RWPE1 (cell line): ENCODE measurements around the gene TBCD.

ENCODE experiments used
- CTCF ChIA-PET: fragments of 350-600 bp; sonication (Branson Sonifier 250); formaldehyde crosslinking; extraction: SDS; loops from one replicate; lab custom pipeline; 2021; lab: Yijun Ruan, JAX
- POLR2A ChIA-PET: fragments of 400-600 bp; formaldehyde crosslinking; extraction: SDS; loops from one replicate; lab custom pipeline; 2020; ENCODE audit warnings: antibody characterized with exemption; ENCODE audit not compliant: low non-redundant PET; lab: Yijun Ruan, JAX
- DNase-seq: peaks from one replicate; pipeline ENCODE4 v3.0.0; 2012; ENCODE audit warnings: low spot score
- H3K27ac ChIP-seq: fragments of 450-650 bp; 2 replicates; pipeline ENCODE4 v1.5.1; 2017
- TF ChIP-seq, protein P1 (sequence below): fragments of 450-650 bp; conservative IDR thresholded peaks from 2 replicates; pipeline ENCODE4 v1.5.1; 2017; ENCODE audit warnings: low read depth, mild to moderate bottlenecking

Gene TBCD

DNA sequence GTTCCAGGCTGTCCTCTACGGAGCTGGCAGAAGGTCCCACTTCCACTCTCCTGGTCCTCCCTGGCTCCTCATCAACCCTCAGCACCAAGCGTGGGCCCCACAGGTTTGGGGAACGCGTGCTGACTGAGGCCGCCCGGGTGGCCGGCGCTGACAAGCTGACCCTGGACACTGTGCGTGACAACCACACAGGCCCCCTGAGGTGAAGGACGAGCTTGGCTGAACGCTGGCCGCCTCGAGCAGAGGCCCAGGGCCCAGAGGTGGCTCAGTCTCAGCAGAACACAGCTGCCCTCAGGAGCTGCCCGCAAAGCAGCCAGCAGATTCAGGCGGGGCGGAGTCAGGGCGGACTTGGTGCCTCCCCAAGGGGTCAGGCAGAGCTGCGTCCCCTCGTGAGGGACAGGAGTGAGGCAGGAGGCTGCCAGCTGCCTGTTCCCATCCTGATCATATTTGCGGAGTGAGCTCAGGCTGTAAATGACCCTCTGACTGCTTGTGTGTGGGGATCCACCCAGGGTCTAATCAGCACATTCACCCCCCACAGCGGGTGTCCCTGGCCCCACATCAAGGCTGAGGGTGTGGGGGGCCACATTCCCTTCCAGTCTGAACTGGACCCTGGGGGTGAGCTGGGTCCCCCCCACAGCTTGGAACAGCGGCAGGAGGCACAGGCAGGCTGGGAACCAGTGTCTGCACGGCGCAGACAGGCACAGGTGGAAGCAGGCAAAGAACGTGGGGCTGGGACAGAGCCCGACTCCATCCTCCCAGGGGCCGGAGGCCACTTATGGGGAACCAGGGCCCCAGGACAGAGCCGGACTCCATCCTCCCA, 222.5 kb downstream of the TBCD start:
- CTCF ChIA-PET: interaction anchor here (0.7 kb wide), 1 partner anchor 164 kb away, joined by 3 read pairs; no protein-coding TSS in a partner anchor
- DNase-seq: no peak
- POLR2A ChIA-PET: no interaction called here
- TF ChIP-seq, protein P1, sequence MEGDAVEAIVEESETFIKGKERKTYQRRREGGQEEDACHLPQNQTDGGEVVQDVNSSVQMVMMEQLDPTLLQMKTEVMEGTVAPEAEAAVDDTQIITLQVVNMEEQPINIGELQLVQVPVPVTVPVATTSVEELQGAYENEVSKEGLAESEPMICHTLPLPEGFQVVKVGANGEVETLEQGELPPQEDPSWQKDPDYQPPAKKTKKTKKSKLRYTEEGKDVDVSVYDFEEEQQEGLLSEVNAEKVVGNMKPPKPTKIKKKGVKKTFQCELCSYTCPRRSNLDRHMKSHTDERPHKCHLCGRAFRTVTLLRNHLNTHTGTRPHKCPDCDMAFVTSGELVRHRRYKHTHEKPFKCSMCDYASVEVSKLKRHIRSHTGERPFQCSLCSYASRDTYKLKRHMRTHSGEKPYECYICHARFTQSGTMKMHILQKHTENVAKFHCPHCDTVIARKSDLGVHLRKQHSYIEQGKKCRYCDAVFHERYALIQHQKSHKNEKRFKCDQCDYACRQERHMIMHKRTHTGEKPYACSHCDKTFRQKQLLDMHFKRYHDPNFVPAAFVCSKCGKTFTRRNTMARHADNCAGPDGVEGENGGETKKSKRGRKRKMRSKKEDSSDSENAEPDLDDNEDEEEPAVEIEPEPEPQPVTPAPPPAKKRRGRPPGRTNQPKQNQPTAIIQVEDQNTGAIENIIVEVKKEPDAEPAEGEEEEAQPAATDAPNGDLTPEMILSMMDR: no peak
- H3K27ac ChIP-seq: no peak overlapping the region

DNA sequence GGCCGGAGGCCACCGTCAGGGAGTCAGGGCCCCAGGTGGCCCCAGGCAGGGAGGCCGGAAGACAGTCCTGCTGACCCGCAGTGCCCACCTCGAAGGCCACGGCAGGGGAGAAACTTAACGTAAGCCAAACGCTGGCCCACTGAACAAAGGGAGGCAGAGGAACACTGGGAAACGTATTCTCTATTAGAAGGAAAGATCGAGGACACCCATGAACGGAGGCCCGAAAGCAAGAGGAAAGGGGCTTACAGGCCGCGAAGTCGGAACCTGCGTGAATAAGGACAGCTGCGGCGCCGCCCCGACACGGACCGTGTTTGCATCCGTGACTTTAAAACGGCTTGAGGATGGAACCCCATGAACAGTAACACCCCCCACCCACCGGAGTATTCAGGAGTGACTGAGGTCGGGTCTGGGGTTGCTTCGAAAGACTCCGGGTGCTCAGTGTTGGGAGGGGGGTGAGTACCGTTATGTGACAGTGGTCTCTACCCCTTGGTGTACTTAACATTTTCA, 225.2 kb downstream of the TBCD start:
- no peak overlapping the region for H3K27ac ChIP-seq
- ChIA-PET CTCF (no interaction called here), POLR2A (no interaction called here)
- TF ChIP-seq, protein P1: no peak
- no peak for DNase-seq

DNA sequence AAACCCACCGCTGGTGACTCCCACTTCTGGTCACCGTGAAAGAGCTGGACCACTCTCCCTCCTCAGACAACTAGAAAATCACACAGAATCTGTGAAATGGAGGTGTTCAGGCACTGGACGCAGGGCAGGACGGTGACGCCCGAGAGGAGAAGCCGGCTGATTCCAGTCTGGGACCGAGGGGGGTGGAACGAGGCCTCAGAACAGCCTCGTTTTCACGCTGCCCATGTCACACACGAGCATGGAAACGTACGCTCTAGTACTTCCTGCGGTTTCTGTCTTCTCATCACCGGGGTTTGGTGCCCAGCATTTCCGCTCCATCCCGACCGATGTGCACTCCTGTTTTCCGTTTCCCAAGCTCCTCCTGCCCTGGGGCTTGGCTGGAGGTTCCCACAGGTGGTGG, 225.7 kb downstream of the TBCD start:
- no peak for DNase-seq
- ChIA-PET POLR2A (no interaction called here), CTCF (no interaction called here)
- TF ChIP-seq, protein P1: no peak
- H3K27ac ChIP-seq: no peak overlapping the region

DNA sequence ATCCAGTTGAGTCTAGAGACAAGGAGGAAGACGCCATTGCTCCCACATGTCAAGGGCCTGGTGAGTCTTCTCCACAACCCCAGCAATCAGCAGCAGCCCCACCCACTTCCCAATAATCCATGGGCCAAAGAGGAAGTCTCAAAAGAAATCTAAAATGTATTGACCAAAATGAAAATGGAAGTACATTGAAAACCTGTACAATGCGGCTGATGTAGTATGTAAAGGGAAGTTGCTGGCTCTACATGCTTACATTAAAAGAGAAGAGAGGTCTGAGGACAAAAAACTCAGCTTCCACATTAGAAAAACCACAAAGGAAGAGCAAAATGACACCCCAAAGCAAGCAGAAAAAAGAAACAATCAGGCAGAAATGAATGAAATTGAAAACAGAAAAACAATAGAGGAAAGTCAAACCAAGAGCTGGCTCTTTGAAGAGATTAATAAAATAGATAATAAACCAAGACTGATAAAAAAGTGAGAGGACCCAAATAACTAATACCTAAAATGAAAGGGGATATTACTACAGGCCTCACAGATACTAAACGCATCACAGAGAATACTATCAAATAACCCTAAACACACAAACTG, 227.0 kb downstream of the TBCD start:
- DNase-seq: no peak
- POLR2A ChIA-PET: no interaction called here
- TF ChIP-seq, protein P1: no peak
- H3K27ac ChIP-seq: no peak overlapping the region
- CTCF ChIA-PET: no interaction called here

DNA sequence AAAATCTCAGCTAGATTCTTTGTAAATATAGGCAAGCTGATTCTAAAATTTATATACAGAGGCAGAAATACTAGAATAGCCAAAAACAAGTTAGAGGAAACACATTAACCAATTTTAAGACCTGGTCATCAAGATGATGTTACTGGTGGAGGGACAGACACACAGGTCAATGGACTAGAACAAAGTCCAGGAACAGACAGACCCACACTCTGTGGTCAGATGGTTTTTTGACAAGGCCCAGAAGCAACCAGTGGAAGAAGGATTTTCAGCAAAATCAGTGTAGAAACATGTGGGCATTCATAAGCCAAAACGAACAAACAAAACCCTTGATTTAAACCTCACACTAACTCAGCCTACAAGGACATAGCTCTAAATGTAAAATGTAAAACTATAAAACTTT, 227.9 kb downstream of the TBCD start:
- ChIA-PET POLR2A (no interaction called here), CTCF (no interaction called here)
- TF ChIP-seq, protein P1: no peak
- no peak overlapping the region for H3K27ac ChIP-seq
- DNase-seq: no peak

DNA sequence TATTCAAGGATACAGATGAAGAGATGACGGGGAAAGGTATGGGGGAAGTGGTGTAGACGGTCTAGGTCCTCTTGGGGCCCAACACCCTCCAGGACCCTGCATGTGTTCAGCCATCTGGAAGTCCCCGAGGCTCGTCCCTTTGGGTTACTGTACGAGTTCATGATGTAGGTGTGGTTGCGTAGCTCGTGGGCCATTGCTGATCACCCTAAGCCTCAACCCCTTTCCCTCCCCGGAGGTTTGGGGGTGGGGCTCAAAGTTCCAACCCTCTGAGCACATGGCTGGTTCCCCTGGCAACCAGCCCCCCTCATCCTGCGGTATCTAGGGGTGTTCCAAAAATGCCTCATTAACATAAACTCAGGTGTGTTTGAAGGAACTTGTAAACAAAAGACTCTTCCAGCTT, 228.8 kb downstream of the TBCD start:
- ChIA-PET POLR2A (no interaction called here), CTCF (no interaction called here)
- TF ChIP-seq, protein P1: no peak
- no peak for DNase-seq
- no peak overlapping the region for H3K27ac ChIP-seq
